GM19395 (cell line): ENCODE data around the gene IFT88.

Experiments used
- ATAC-seq: cut with Tn5 transposase; IDR thresholded peaks from one replicate; pipeline ENCODE4 v1.9.1; 2021; ENCODE audit warnings: mild to moderate bottlenecking, moderate library complexity; ENCODE audit not compliant: unreplicated experiment

Gene IFT88, protein sequence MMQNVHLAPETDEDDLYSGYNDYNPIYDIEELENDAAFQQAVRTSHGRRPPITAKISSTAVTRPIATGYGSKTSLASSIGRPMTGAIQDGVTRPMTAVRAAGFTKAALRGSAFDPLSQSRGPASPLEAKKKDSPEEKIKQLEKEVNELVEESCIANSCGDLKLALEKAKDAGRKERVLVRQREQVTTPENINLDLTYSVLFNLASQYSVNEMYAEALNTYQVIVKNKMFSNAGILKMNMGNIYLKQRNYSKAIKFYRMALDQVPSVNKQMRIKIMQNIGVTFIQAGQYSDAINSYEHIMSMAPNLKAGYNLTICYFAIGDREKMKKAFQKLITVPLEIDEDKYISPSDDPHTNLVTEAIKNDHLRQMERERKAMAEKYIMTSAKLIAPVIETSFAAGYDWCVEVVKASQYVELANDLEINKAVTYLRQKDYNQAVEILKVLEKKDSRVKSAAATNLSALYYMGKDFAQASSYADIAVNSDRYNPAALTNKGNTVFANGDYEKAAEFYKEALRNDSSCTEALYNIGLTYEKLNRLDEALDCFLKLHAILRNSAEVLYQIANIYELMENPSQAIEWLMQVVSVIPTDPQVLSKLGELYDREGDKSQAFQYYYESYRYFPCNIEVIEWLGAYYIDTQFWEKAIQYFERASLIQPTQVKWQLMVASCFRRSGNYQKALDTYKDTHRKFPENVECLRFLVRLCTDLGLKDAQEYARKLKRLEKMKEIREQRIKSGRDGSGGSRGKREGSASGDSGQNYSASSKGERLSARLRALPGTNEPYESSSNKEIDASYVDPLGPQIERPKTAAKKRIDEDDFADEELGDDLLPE

DNA sequence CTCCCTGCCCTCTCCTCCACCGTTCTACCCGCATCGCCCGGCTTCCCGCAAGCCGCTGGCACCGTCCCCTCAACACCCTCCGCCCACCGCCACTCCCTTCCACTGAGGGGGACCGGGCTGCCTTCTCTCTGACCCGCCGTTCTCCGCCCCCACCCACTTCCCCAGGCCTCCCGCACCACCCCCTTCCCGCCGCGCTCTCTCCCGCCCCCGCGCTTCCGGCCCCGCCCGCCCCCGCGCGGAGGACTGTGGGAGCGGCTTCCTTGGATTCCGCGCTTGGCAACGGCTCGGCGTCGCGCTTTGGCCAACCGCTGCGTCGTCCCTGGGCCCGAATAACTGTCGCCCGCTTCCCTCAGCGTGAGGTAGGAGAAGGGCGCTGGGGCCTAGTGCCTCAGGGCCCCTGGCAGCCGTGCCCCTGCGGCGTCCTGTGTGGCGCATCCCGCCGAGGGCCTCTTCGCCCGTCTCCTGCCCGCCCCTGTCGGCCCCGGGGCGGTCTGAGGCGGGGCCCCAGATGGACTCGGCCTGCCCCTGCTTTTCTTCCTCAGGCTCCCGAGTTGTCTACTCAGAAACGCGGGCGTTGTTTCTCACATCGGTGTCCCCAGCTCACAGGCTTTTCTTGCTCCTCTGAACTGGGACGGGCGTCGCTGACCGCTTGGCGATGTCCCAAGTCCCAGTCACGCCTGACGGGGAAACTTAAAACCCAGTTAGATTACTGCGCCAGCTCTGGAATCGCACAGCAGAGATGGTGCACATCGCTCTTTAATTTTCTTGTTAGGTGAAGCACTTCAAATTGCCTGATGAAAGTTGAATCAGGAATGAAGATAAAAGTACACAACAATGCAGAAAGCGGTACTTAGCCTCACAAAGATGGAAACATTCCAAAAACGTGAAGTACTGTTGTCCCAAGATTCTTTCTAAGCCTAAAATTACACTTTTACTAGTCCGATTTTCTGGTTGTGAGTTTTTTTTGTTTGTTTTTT, at the start of gene IFT88:
Gene IFT88 (plus strand): TSS at position 260 of the 977 bp plus-strand sequence. CDS start 7,229 bp downstream, outside the sequence.
- ATAC-seq = peak; percentile 83

DNA sequence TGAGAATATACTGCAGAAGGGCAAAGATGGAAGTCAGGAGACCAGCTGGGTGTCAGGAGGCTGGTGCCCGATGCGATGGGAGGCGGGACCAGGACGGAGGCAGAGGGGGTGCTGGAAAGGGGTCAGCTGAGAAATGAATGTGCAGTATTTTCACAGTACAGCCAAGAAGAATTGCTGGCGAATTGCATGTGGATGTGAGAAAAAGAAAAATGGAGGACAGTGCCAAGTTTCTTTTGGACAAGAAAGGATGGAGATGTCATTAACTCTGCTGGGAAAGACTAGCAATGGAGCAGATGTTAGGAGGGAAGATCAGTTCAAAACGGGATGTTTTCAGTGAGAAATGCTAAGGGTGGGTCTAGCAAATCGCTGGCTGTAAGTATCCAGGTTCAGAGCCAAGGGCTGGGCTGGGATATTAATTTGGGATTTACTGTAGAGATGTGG, 48.3 kb upstream of the IFT88 start:
- ATAC-seq = no peak

DNA sequence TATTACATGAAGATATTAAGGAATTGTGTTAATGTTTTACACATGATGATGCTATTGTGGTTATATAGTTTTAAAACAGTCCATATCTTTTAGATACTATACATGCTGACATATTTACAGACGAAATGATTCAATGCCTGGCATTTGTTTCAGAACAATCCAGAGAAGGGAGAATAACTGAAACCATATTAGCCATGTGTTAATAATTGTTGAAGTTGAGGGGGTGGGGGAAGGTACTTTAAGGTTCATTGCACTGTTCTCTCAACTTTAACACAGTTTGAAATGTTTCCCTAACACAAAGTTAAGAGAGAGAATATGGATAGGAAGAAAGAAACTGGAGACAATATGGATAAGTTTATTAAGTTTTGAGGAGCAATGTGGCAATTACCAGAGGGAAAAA, 47.1 kb upstream of the IFT88 start:
- no peak for ATAC-seq

DNA sequence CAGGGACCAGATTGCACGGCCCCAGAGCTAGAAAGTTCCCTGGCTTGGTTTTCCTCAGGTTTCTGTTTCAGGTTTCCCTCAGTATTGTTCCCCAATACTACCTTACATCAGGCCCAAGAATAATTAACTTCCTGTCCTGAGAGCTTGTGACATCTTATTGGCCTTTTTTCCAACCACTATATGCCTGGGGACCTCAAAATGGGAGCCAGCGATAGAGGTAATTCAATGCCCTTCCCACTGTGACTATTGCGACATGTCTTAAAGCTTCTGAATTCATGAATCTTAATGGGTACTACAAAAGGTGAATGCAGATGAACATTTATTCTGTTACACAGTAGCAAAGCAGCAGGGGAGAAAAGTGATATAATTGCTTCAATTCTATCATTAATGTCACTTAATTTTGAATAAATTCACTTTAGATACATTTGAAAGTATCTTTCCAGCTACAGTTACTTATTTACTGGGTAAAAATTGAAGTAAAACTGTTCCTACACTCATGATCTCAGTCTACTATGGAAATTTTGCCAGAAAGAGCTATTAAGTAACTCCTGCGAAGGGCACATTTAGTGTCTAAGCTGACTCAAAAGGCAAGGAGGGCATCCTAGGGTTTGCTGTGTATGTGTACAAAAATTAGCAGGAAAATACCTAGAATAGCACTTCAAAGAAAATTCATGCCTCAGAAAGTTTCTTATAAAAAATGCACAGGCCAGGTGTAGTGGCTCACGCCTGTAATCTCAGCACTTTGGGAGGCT, 45.4 kb upstream of the IFT88 start:
- no peak for ATAC-seq

DNA sequence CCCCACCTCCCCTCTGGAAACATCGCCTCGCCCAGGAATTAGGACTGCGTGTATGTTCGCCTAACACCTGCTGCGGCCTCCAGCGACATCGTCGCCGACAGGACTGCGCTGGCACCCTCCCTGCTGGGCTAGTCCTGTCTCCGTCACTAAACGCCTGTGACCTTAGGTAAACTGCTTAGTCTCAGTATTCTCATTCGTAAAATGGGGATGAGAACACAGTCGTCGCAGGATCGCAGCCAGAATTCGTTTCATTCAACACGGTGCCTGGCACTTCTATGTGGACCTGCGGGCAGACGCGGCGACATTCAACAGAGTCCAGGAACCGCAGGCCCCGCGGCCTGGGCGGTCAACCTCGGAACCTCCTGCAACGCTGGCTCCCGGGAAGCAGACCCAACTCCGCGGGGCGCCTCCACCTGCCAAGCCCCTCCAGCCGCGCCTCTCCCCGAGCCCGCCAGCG, 41.8 kb upstream of the IFT88 start:
- ATAC-seq = peak; percentile 19

DNA sequence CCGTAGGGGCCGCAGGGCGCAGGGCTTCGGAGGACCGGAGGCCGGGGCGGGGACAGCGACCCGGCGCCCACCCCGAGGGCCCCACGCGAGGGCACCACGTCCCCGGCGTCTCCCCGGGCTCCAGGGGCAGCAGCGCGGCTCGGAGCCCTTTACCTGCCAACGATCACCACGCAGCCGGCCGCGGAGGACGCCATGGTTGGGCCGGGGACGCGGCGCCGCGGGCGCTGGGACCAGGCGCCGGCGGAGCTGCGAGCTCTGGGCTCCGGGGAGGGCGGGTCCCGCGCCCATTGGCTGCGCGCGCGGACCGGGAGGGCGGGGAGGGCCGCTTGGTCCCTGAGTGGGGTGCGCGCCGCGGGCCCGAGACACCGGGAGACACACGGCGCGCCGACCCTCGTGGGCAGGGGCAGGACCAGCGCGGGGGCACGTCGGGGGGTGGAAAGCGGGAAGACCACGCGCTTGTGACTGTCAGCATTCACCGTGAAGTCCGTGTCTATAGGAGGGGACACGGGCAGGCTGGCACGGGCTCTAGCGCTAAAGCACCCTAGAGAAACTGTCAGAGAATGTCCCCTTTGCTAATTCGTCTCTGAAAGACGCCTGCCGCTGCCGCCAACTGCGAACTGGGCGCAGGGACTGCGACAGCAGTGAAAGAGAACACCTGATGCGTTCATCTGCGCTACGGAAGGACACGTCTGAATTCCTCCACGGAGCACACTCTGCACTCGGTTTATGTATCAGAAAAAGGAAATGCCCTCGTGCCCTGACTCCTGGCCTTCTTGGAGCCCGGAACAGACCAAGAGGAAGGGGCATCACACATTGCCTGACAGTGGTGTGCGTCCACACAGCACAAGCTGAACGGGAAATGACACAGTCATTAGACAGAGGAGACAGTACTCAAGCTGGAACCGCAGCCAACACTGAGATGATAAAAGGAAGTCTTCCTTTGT, 41.1 kb upstream of the IFT88 start, which contains the start of gene CRYL1:
Gene CRYL1 (minus strand): TSS at position 257 of the 944 bp plus-strand sequence. CDS start 63 bp downstream, at position 194.
- peak; percentile 70 for ATAC-seq

DNA sequence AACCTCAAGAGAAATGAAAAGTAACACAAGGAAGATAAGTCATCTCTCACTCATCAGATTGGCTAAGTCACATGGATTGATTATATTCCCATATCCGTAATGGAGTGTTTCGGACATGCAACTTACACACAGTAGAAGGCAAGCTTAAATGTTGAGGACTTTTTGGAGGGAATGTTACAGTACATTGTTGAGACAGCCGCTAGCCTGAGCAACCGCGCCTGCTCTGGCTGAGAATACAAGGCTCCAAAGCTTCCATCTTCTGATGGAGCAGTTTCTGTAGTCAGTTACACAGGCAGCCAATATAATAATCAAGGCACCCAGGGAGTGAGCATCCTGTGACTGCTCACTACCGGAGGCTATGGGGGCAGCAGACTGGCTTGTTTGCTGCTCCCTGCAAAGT, 40.3 kb upstream of the IFT88 start:
- no peak for ATAC-seq

DNA sequence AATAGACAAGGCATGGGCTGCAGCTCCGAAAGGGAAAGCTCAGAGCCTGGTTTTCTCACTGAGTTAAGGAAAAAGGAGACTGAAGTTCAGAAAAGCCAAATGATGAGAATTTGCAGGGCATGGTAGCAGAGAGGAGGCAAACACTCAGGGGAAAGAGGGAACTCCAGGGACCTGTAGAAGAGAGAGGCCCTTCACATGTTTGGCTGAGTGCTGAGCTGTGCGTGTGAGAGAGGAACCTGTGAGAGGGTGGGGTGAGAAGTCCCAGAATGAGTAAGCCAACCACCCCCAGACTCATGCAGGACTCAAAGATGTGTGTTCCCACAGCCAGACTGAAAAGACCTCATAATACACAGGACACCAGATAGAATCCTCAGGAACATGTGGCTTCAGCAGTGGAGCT, 38.5 kb upstream of the IFT88 start:
- no peak for ATAC-seq

DNA sequence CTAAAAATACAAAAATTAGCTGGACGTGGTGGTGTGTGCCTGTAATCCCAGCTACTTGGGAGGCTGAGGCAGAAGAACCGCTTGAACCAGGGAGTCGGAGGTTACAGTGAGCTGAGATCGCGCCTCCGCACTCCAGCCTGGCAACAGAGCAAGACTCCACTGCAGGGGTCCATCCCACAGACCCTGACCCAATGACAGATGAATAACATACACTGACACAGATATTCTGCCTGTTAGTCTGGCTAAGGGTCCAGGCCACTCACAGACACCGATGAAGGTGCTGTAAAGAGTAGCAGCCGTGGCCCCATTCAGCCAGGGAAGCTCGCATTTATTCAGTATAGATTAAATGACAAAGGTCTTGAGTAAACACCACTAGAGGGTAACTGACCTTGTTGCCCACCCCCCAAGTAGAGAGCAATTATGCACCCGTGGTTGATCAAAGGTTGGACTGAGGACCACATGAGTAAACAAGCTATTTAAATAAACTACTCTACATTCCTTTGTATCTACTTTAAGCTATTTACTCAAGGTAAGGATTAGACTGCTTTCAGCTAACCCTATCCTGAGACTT, 32.8 kb upstream of the IFT88 start:
- no peak for ATAC-seq

DNA sequence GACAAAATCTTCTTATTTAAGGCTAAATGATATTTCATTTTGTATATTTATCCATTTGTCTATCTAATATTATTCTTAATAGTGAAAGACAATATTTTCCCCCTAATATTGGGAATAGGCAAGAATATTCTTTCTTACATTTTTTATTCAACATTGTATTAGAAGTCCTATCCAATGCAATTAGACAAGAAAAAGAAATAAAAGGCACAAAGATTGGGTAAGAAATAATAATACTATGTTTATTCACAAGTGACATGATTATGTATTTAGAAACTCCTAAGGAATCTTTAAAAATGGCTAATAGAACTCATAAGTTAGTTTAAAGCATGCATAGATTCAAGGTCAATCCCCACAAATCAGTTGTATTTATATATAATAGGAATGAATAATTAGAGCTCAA, 30.0 kb upstream of the IFT88 start:
- ATAC-seq = no peak

DNA sequence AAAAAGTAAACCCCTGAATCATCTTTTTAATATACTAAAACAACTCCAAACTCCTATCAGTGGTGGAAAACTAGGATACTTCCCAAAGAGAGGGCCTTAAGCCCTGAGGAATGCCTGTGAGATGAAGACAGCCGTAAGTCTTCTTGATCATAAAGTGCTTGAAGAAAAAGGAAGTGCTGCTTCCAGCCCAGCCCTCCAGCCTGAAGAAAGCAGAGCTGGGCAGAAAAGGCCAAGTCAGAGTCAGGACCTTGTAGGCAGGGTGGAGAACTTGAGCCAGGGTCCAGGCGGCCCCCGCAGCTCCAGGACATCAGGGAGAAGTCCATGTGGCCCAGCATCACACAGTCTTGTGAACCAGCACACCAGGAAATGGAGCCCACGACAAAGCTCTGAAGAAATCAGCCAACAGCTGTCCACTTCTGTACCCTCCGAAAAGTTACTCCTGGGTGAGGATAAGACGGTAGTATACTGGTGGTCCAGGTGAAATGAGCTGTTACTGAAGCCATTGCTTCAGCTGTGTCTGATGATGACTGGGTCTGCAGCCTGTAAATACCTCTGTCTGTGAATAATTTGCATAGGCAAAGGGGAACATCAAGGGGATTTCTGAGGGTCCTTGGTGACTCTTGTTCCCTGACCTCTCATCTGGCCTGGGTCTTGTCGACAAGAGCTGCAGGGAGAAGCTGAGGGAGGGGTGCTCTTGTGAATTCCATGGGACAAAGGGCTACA, 22.6 kb upstream of the IFT88 start:
- ATAC-seq = no peak

DNA sequence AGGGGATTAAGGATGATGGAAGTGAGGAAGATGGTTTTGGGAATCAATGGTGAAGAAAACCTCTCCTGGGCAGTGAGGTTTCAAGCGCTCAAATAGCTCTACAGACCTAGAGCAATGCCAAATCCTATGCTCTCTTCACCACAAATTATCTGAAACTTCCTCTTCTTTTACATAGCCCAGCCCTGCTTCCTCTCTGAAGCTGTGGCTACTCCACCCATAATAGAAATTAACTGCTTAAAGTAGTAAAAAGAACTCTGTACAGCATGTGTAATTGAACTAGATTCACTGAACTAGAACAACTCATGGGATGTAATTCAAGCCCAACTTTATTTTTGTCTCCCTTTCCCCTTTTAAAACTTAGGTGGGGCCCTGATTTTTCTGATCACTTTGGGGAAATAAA, 20.4 kb upstream of the IFT88 start:
- ATAC-seq = no peak

DNA sequence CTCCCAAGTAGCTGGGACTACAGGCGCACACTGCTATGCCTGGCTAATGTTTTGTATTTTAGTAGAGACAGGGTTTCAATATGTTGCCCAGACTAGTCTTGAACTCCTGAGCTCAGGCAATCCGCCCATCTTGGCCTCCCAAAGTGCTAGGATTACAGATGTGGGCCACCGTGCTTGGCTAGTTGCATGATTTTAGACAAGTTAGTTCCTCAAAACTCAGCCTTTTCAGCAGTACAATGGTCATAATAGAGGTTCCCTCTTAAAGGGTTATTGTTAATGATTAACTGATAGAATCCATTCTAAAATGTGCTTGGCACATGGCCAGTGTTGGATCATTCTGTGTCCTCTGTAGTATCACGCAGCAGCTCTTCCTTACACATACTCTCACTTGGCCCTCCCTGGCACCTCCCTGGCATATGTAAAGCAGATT, 19.5 kb upstream of the IFT88 start:
- no peak for ATAC-seq

DNA sequence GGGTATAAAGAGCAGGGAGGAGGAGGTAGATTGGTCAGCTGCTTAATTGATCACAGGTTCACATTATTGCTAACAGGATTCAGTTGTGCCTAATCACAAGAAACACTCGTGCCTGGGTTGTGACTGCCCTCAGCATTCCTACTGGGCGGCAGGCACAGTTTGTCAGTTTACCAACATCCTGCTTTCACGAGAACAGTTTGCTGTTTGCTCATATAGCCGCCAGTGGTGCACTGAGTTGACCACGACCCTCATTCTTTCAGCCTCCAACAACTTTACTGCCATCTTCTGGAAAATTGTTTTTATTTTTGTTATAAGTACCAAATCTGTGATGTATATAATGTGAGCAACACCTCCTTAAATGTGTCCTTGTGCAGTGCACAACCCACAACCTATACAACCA, 16.2 kb upstream of the IFT88 start:
- ATAC-seq = no peak

DNA sequence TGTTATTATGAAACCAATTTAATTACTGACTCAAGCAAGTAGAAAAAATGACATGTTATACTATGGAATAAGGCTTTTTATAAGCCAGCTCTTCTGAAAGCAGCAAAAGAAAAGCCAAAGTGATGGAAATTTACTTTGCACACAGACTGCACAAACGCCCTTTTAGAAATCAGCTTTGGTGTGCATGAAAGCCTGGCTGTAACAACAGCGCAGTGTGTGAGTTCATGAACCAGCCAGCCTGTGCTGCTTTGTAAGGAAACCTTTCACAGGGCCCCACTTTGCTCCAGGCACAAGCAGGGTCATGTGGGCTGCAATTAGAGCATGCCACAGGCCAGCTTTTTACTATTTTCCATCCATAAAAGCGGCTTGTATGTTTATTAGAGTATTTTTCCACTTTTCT, 13.6 kb upstream of the IFT88 start:
- ATAC-seq = no peak

DNA sequence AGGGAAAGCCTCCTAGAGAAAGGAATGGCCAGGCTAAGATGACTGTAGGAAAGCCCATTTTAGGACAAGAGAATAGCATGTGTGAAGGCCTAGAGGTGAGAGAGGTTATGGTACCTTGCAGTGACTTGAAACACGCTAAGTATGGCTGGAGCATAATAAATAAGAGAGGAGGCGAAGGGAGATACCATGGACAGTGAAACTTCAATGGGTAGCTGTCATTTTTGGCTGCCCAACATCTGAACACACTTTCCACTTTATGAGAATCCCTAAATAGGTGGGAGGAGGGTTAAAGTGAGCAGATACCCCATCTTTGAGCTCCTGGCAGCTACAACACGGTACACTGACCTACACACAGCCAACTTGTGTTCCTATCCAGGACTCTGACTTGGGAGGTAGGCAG, 8.0 kb upstream of the IFT88 start:
- ATAC-seq = no peak

DNA sequence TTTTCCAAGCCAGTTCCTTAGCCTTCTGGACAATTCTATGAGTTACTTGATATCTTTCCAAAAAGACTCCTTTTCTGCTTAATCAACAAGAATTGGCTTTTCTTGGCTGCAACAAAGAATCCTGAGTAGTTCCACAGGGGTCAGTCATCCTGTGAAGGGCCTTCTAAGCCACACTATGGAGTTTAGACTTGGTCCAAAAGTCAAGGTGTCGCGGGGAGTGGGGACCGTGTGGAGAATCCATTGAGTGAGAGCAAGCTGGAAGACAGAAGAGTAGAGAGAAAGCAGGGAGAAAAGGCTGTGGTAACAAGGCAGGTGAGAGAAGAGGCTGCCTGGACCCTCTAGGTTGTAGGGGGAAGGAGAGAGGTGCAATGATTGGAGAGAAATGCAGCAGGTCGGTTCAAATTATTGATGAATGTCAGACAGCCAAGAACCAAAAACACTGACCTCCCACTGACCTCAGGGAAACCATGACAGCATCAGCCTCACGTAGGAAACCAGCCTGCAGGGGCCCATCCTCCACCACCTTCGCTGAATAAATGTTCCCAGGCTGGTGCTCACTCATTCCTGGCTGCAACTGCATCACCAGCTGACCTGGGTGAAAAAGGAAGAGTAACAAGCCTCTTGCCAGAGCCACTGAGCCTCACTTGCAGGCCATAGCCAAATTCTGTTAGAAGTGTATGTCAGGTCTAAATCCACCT, 7.1 kb upstream of the IFT88 start:
- ATAC-seq = no peak
